Trophoblast cell (in vitro differentiated cells and primary cell): Measurements from ENCODE around the gene TIMM44.
A peak's percentile ranks its signal among the peaks of the same experiment; 100 is the strongest.
"Not testable (repeated sequence)": the region's sequence is repeated elsewhere in the genome, so short reads cannot be mapped to it uniquely, and the experiment has no call there.

Source experiments
- DNase-seq, 2 donors: peaks; one replicate each; pipeline ENCODE4 v3.0.0-alpha.2; 2016
- H2AFZ ChIP-seq: 2 replicates; pipeline ENCODE4 v1.6.1; 2013; ENCODE audit warnings: low read length, moderate library complexity, mild to moderate bottlenecking; ENCODE audit not compliant: insufficient read depth, poor library complexity
- H2AK5ac ChIP-seq: 2 replicates; pipeline ENCODE4 v1.6.1; 2013; ENCODE audit warnings: mild to moderate bottlenecking, low read length
- H2BK120ac ChIP-seq: 2 replicates; pipeline ENCODE4 v1.6.1; 2013; ENCODE audit warnings: low read length, mild to moderate bottlenecking, moderate library complexity; ENCODE audit not compliant: insufficient read depth, poor library complexity
- H2BK12ac ChIP-seq: 2 replicates; pipeline ENCODE4 v1.6.1; 2013; ENCODE audit warnings: mild to moderate bottlenecking, low read length, moderate library complexity
- H2BK5ac ChIP-seq: 2 replicates; pipeline ENCODE4 v1.6.1; 2013; ENCODE audit warnings: low read length, low read depth, moderate library complexity, mild to moderate bottlenecking; ENCODE audit not compliant: poor library complexity
- H3K14ac ChIP-seq: 2 replicates; pipeline ENCODE4 v1.6.1; 2013; ENCODE audit warnings: mild to moderate bottlenecking, low read length
- H3K18ac ChIP-seq: 2 replicates; pipeline ENCODE4 v1.6.1; 2013; ENCODE audit warnings: mild to moderate bottlenecking, low read length
- H3K23ac ChIP-seq: 2 replicates; pipeline ENCODE4 v1.6.1; 2013; ENCODE audit warnings: low read length
- H3K27ac ChIP-seq: 2 replicates; pipeline ENCODE4 v1.5.1; 2013; ENCODE audit warnings: low read depth, mild to moderate bottlenecking, inconsistent platforms, low read length, moderate library complexity
- H3K27me3 ChIP-seq: 2 replicates; pipeline ENCODE4 v1.6.1; 2013; ENCODE audit warnings: inconsistent platforms, mild to moderate bottlenecking, low read length, moderate library complexity; ENCODE audit not compliant: insufficient read depth
- H3K36me3 ChIP-seq, 2 experiments: 1 replicate in 1 of 2; 2 replicates in 1 of 2; pipeline ENCODE4 v1.6.1; 2013; ENCODE audit warnings: low read length in 2 of 2, mild to moderate bottlenecking in 2 of 2, moderate library complexity in 1 of 2; ENCODE audit not compliant: insufficient read depth in 2 of 2, control insufficient read depth in 1 of 2
- H3K4ac ChIP-seq: 2 replicates; pipeline ENCODE4 v1.6.1; 2013; ENCODE audit warnings: low read depth, mild to moderate bottlenecking, low read length, moderate library complexity
- H3K4me1 ChIP-seq, 2 experiments: 1 replicate in 1 of 2; 2 replicates in 1 of 2; pipeline ENCODE4 v1.6.1; 2013; ENCODE audit warnings: low read length in 2 of 2, mild to moderate bottlenecking in 2 of 2, moderate library complexity in 1 of 2; ENCODE audit not compliant: insufficient read depth in 2 of 2, control insufficient read depth in 1 of 2
- H3K4me2 ChIP-seq: 2 replicates; pipeline ENCODE4 v1.6.1; 2013; ENCODE audit warnings: inconsistent platforms, mild to moderate bottlenecking, low read length, moderate library complexity
- H3K4me3 ChIP-seq: 2 replicates; pipeline ENCODE4 v1.5.1; 2013; ENCODE audit warnings: mild to moderate bottlenecking, low read depth, low read length, inconsistent platforms
- H3K79me1 ChIP-seq: one replicate; pipeline ENCODE4 v1.6.1; 2013; ENCODE audit warnings: low read length
- H3K79me2 ChIP-seq: 2 replicates; pipeline ENCODE4 v1.6.1; 2013; ENCODE audit warnings: low read length, mild to moderate bottlenecking; ENCODE audit not compliant: control insufficient read depth, insufficient read depth, poor library complexity
- H3K9ac ChIP-seq: 2 replicates; pipeline ENCODE4 v1.6.1; 2013; ENCODE audit warnings: mild to moderate bottlenecking, low read length
- H3K9me3 ChIP-seq: 2 replicates; pipeline ENCODE4 v1.6.1; 2013; ENCODE audit warnings: low read depth, mild to moderate bottlenecking, control low read depth, inconsistent platforms, low read length; ENCODE audit not compliant: insufficient read depth
- H4K12ac ChIP-seq: 2 replicates; pipeline ENCODE4 v1.6.1; 2013; ENCODE audit warnings: low read depth, mild to moderate bottlenecking, low read length, moderate library complexity
- H4K8ac ChIP-seq: 2 replicates; pipeline ENCODE4 v1.6.1; 2013; ENCODE audit warnings: low read depth, mild to moderate bottlenecking, low read length, moderate library complexity
- H4K91ac ChIP-seq: one replicate; pipeline ENCODE4 v1.6.1; 2013; ENCODE audit warnings: low read depth, mild to moderate bottlenecking, low read length, moderate library complexity
- WGBS: extraction: QIAGEN DNeasy Blood & Tissue Kit; methylation state at CpG from one replicate; pipeline ENCODE4 v1.1.7; 2013; ENCODE audit warnings: missing lambda C conversion rate; ENCODE audit not compliant: insufficient read length, insufficient coverage; ENCODE audit errors: extremely low coverage; 5-methylcytosine and 5-hydroxymethylcytosine counted together

Gene TIMM44

DNA sequence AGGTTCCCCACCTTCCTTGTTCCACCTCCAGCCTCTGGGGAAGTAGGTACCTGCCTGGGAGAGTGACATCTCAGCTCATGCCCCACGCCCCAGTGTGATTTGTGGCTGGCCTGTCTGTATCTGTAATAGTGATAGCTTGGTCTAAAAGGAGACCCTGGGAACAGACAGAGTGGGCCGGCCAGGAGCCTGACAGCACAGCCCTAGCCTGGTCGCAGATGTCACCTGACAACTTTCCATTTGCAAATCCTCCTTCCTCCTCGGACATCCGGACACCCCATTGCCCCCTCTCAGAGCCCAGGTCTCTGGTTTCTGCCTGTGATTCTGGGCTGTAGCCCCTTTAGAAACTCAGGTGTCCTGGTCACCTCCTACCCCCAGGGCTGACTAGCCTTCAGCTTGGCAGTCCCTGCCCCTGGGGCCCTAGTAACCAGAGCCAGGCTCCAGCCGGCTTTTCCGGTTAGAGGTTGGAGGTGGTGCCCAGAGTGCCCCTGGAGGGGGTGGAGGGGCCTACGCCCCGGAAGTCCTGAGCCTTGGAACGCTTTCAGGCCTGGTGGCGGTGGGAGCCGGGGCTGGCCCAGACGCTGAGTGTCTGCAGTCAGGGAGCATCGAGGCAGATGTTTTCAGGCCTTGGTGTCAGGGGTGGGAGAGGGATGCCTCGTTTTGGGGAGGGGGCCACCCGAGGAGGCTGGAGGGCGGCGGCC is 48.7 kb downstream of the TIMM44 start:
- Histone ChIP-seq H2AFZ (no peak overlapping the region), H3K9ac (no peak overlapping the region), H3K27me3 (no peaks in the 10 kb centered on the region), H4K8ac (no peak overlapping the region), H2BK5ac (no peak overlapping the region), H4K91ac (no peak overlapping the region), H4K12ac (no peak overlapping the region), H2BK120ac (no peak overlapping the region), H3K18ac (no peak overlapping the region), H2BK12ac (no peak overlapping the region), H3K27ac (no peak overlapping the region), H3K36me3 (no peaks in the 10 kb centered on the region), H3K4me2 (no peak overlapping the region), H3K4me1 (peaks cover 10 to 11% of the 10 kb centered on the region in 2 experiments), H3K14ac (no peak overlapping the region), H3K79me1 (no peaks in the 10 kb centered on the region), H3K9me3 (no peaks in the 10 kb centered on the region), H2AK5ac (no peak overlapping the region), H3K4ac (no peak overlapping the region), H3K4me3 (no peak overlapping the region), H3K23ac (no peak overlapping the region), H3K79me2 (no peaks in the 10 kb centered on the region)
- no CpG with 5 or more reads among the region's 18 CpGs for WGBS
- DNase-seq: peak in 1 of 2 donors; percentile 38

DNA sequence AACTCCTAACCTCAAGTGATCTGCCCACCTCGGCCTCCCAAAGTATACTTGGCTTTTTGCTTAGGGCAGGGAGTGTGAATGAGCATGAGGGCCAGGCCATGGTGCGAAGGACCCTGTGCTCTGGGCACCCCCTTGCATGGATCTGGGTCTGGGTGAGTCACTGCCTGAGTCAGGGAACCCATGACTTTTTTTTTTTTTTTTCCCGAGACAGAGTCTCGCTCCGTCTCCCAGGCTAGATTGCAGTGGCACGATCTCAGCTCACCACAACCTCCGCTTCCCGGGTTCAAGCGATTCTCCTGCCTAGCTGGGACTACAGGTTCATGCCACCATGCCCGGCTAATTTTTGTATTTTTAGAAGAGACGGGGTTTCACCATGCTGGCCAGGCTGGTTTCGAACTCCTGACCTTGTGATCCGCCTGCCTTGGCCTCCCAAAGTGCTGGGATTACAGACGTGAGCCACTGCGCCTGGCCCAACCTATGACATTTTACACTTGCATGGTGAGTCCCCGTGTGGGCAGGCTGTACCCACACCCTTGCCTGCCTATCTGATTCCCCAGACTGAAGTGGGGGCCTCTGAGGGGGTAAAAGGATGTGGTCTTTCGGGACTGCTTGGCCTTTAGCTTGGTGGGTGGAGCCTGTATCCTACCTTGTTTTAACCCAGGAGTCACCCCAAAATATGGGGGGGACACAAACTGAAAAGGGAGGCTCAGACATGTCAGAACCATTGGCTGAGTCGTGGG is 49.9 kb downstream of the TIMM44 start:
- H3K18ac ChIP-seq, H2BK5ac ChIP-seq, H3K4me3 ChIP-seq, H3K4me2 ChIP-seq, H2AK5ac ChIP-seq, H2BK12ac ChIP-seq, H4K12ac ChIP-seq, H3K9me3 ChIP-seq, H3K23ac ChIP-seq, H2AFZ ChIP-seq, H2BK120ac ChIP-seq, H3K27ac ChIP-seq, H4K91ac ChIP-seq, DNase-seq, H3K79me1 ChIP-seq, H3K36me3 ChIP-seq, H3K14ac ChIP-seq, H3K79me2 ChIP-seq, H4K8ac ChIP-seq, H3K27me3 ChIP-seq, H3K4ac ChIP-seq: not testable (repeated sequence)
- H3K9ac ChIP-seq: peak overlapping the region; percentile 41
- no CpG with 5 or more reads among the region's 18 CpGs for WGBS
- peaks cover 11 to 14% of the 10 kb centered on the region in 2 experiments for H3K4me1 ChIP-seq

GRCh38 chr19:7888826-7889217 is 54.6 kb downstream of the TIMM44 start:
- peak overlapping the region; percentile 29 for H2AK5ac ChIP-seq
- no peaks in the 10 kb centered on the region for H3K9me3 ChIP-seq
- H3K23ac ChIP-seq: no peak overlapping the region
- H2BK12ac ChIP-seq: peak overlapping the region; percentile 7
- H4K91ac ChIP-seq: peak overlapping the region; percentile 15
- no peaks in the 10 kb centered on the region for H3K79me1 ChIP-seq
- H3K27me3 ChIP-seq: no peaks in the 10 kb centered on the region
- no peak overlapping the region for H3K18ac ChIP-seq
- peak overlapping the region; percentile 78 for H3K4me2 ChIP-seq
- H2BK5ac ChIP-seq: no peak overlapping the region
- H3K9ac ChIP-seq: no peak overlapping the region
- no peaks in the 10 kb centered on the region for H3K36me3 ChIP-seq
- H2AFZ ChIP-seq: no peak overlapping the region
- no peak for DNase-seq
- H3K4me1 ChIP-seq: peaks cover 0 to 8% of the 10 kb centered on the region in 2 experiments
- no peak overlapping the region for H3K4ac ChIP-seq
- no peaks in the 10 kb centered on the region for H3K79me2 ChIP-seq
- no peak overlapping the region for H4K8ac ChIP-seq
- no peak overlapping the region for H3K14ac ChIP-seq
- H4K12ac ChIP-seq: no peak overlapping the region
- no CpG with 5 or more reads among the region's 8 CpGs for WGBS
- no peak overlapping the region for H3K4me3 ChIP-seq
- H3K27ac ChIP-seq: no peak overlapping the region
- H2BK120ac ChIP-seq: no peak overlapping the region

DNA sequence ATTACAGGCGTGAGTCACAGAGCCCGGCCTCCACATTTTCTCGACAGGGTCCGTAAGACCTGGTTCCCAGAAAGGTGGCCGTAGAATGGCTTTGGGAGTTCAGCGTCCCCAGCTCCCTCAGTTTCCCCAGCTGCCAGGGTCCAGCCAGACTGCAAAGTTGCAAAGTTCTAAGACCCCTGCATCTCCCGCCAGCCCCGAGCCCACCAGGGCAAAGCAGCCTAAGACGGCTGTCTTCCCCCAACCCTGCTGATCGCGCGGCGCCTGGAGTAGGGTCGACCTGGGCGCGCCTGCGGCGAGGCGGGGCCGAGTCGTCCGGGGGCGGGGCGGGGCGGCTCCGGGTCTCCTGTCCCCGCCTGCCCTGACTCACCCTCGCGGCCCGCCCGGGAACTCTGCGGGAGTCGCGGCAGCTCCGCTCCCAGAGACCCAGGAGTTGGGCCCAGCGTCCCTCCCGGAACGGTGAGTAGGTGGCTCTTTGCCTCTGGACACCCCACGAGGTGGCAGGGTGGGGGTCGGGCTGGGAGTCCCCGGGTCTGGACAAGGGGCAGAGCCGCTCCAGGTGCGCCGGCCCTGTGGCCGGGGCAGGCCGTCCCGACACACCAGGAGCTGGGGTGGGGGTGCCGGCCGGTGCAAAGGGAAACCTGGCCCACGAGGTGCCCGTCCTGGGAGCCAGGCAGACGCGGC is 55.2 kb downstream of the TIMM44 start, which contains the start of gene LRRC8E:
Gene LRRC8E, plus strand, starts transcription at position 366 of the 681 bp plus-strand sequence. CDS start 7,094 bp downstream, outside the sequence.
- peak within 1 kb of the TSS; percentile 7 for H2BK12ac ChIP-seq
- WGBS: no CpG with 5 or more reads among the region's 53 CpGs

More for the DNA sequence above, 55.2 kb downstream of the TIMM44 start, which contains the start of gene LRRC8E:
- Histone ChIP-seq H3K27ac (no peak within 1 kb of the TSS), H2BK120ac (no peak within 1 kb of the TSS), H3K14ac (no peak within 1 kb of the TSS), H3K9me3 (no peaks in the 10 kb centered on the region), H4K91ac (peak within 1 kb of the TSS; percentile 15), H3K4me2 (peak within 1 kb of the TSS; percentile 78), H3K4ac (no peak within 1 kb of the TSS), H3K79me1 (no peaks in the 10 kb centered on the region), H4K8ac (peak within 1 kb of the TSS; percentile 72), H3K18ac (no peak within 1 kb of the TSS), H3K27me3 (no peaks in the 10 kb centered on the region), H2BK5ac (no peak within 1 kb of the TSS), H3K36me3 (no peaks in the 10 kb centered on the region), H3K4me1 (peaks cover 0 to 8% of the 10 kb centered on the region in 2 experiments), H3K23ac (no peak within 1 kb of the TSS), H2AK5ac (peak within 1 kb of the TSS; percentile 59), H3K4me3 (peak within 1 kb of the TSS; percentile 69), H3K9ac (peak within 1 kb of the TSS; percentile 64), H2AFZ (no peak within 1 kb of the TSS), H4K12ac (no peak within 1 kb of the TSS), H3K79me2 (no peaks in the 10 kb centered on the region)
- peak; percentile 73 to 84 for DNase-seq
